Skeletal muscle tissue (tissue), 4 donors: Measurements from ENCODE around the gene VAV2. TPM values are rescaled to one million over a fixed set of nuclear protein-coding genes. Genes with fewer than 3 reads are reported as not detected.
"Not testable (repeated sequence)": the region's sequence is repeated elsewhere in the genome, so short reads cannot be mapped to it uniquely, and the experiment has no call there.

Experiments used
- H3K27ac ChIP-seq: one replicate; pipeline ENCODE4 v1.7.0; 2013; ENCODE audit warnings: mild to moderate bottlenecking, low read depth, low read length, inconsistent platforms
- H3K27me3 ChIP-seq, 3 donors: one replicate each; pipeline ENCODE4 v1.7.0; 2013; ENCODE audit warnings: low read length in 3 of 3; ENCODE audit not compliant: control insufficient read depth in 3 of 3, insufficient read depth in 3 of 3
- H3K36me3 ChIP-seq, 3 donors: one replicate each; pipeline ENCODE4 v1.7.0; 2013; ENCODE audit warnings: low read length in 3 of 3; ENCODE audit not compliant: control insufficient read depth in 3 of 3, insufficient read depth in 3 of 3
- H3K4me1 ChIP-seq, 3 donors: one replicate each; pipeline ENCODE4 v1.7.0; 2013; ENCODE audit warnings: low read length in 3 of 3, mild to moderate bottlenecking in 3 of 3; ENCODE audit not compliant: control insufficient read depth in 3 of 3, insufficient read depth in 3 of 3
- H3K4me3 ChIP-seq, 3 donors: one replicate each; pipeline ENCODE4 v1.7.0; 2013; ENCODE audit warnings: low read length in 3 of 3
- H3K9ac ChIP-seq, 3 donors: one replicate each; pipeline ENCODE4 v1.7.0; 2013; ENCODE audit warnings: low read length in 3 of 3, mild to moderate bottlenecking in 3 of 3, moderate library complexity in 2 of 3, low read depth in 1 of 3
- H3K9me3 ChIP-seq, 3 donors: one replicate each; pipeline ENCODE4 v1.7.0; 2013; ENCODE audit warnings: low read length in 3 of 3; ENCODE audit not compliant: control insufficient read depth in 3 of 3
- total RNA-seq: library from RNA; depleted of rRNA; stranded (reverse); fragments of >200 nt; gene quantifications from one replicate; pipeline ENCODE4 v1.2.3, GENCODE V29; 2014
- donor health status: Osteomylitis.

Gene VAV2
- total RNA-seq, 1 donor from 2014 or later, result 9.9 TPM

DNA sequence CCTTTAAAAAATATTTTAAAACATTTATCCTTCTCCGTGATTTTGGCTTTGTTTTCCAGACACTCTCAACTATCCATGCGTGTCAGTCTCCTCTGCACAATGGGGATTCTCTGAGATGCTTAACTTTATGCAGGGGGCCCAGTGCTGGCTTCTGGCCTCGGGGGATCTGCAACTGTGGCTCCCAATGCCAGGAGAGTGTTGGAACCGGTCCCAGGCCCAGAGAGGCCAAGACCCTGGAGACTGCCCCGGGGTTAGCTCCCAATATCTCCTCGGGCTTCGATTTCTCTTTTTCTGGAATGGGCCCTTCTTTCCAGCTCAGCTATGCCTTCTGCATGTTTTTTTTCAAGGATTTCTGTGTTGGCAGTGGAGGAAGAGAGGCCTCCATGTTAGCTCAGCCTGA lies 233.9 kb downstream of the VAV2 start:
- no peaks in the 10 kb centered on the region for H3K4me1 ChIP-seq
- no peak overlapping the region for H3K9ac ChIP-seq
- no peak overlapping the region for H3K4me3 ChIP-seq
- no peaks in the 10 kb centered on the region for H3K9me3 ChIP-seq
- H3K36me3 ChIP-seq, result no peaks in the 10 kb centered on the region
- peaks cover 8 to 14% (median 9%) of the 10 kb centered on the region in 3 donors for H3K27me3 ChIP-seq
- H3K27ac ChIP-seq, result no peak overlapping the region

DNA sequence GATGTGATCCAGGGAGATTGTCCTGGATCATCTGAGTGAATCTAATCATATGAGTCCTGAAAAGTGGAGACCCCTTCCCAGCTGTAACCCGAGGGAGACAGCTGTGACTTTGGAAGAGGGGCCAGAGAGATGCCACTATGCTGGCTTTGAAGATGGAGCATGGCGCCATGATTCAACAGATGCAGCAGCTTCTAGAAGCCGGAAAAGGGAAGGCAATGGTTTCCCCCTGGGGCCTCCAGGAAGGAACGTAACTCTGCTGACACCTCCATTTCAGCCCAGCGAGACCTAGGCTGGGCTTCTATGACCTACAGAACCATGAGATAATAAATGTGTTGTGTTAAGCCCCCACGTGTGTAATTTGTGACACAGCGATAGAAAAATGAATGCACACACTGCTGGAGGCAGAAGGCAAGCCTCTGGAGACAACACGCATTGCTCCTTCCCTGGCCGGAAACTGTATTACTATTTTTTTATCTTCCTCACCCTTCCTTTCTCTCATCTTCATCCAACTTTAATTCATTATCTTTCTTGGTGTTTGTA lies 237.4 kb downstream of the VAV2 start:
- Histone ChIP-seq H3K9me3 (no peaks in the 10 kb centered on the region), H3K4me1 (no peaks in the 10 kb centered on the region), H3K9ac (no peak overlapping the region), H3K27me3 (peaks cover 16 to 29% (median 27%) of the 10 kb centered on the region in 3 donors), H3K36me3 (no peaks in the 10 kb centered on the region), H3K4me3 (no peak overlapping the region), H3K27ac (no peak overlapping the region)

DNA sequence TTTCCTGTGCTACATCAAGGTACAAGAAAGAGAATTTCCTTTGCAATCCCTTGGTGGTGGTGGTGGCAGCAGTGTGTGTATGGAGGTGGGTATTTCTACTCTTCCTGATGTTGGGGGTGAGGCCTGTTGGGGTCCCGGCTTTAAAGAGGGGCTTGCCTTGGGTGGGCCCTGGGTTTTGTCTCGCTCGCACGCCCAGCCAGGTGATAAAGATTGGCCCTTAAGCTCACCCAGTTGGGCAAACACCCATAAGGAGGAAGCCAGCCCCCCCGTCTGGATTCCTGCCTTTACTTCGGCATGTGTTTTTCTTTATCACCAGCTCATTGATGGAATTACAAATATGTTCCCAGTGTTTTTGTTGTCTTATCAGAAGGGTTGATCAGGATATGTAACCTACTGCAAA lies 237.9 kb downstream of the VAV2 start:
- H3K4me3 ChIP-seq, result no peak overlapping the region
- no peaks in the 10 kb centered on the region for H3K36me3 ChIP-seq
- no peak overlapping the region for H3K9ac ChIP-seq
- H3K9me3 ChIP-seq, result no peaks in the 10 kb centered on the region
- no peak overlapping the region for H3K27ac ChIP-seq
- H3K27me3 ChIP-seq, result peaks cover 16 to 29% (median 27%) of the 10 kb centered on the region in 3 donors
- no peaks in the 10 kb centered on the region for H3K4me1 ChIP-seq

DNA sequence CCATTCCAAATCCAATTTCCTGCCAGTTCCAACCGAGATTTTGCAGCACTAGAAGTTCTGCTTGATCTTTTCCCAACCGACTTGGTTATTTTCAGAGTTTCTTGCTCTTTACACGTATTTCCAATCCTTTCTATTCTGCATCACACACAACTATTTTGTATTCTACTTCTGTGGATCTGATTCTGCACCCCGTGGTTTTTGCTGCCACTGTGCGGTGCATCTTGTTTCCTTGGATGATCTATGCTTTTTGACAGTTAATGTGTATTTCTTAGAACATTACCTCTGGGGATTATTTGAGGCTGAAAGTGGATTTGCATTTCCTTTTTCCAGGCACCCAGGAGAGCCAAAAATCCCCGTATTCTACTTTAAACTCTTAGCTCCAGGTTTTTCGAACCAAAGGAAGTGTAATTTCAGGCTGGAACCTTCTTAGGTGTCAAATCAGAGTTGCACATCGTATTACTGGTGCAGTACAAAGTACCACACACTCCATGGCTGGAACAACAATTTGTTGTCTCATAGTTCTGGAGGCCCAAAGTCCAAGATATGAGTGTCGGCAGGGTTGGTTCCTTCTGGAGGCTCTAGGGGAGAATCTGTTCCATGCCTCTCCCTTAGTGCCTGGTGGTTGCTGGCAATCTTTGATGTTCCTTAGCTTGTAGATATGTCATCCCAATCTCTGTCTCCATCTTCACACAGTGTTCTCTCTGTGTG lies 239.2 kb downstream of the VAV2 start:
- no peak overlapping the region for H3K9ac ChIP-seq
- H3K4me3 ChIP-seq, result no peak overlapping the region
- H3K36me3 ChIP-seq, result no peaks in the 10 kb centered on the region
- H3K4me1 ChIP-seq, result no peaks in the 10 kb centered on the region
- no peak overlapping the region for H3K27ac ChIP-seq
- peaks cover 16 to 29% (median 27%) of the 10 kb centered on the region in 3 donors for H3K27me3 ChIP-seq
- no peaks in the 10 kb centered on the region for H3K9me3 ChIP-seq

DNA sequence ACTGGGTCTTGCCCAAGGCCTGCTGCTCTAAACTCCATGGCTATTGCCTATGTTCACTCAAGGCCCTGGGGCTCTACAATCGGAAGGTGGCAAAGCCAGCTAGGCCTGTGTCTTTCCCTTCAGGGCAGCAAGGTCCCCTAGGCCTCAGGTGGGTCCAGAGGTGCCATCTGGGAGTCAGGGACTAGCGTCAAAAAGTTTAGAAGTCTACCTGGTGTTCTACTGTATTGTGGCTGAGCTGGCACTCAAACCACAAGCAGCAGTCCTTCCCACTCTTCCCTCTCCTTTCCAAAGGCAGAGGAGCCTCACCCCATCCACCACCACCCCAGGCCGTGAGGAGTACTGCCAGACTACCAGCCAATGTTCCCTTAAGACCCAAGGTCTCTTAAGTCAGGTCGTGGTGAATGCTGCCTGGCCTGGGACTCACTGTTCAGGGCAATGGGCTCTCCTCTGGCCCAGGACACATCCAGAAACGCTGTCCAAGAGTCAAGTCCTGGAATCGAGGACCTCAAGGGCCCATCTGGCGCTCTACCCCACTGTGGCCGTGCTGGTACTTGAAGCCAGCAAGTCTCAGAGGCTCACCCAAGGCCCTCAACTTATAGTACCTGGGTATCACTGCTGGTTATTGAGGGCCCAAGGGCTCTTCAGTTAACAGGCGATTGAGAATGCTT lies 241.0 kb downstream of the VAV2 start:
- H3K27ac ChIP-seq, result no peak overlapping the region
- no peaks in the 10 kb centered on the region for H3K9me3 ChIP-seq
- H3K36me3 ChIP-seq, result no peaks in the 10 kb centered on the region
- no peak overlapping the region for H3K4me3 ChIP-seq
- no peaks in the 10 kb centered on the region for H3K4me1 ChIP-seq
- no peak overlapping the region for H3K9ac ChIP-seq
- peaks cover 16 to 33% (median 30%) of the 10 kb centered on the region in 3 donors for H3K27me3 ChIP-seq

DNA sequence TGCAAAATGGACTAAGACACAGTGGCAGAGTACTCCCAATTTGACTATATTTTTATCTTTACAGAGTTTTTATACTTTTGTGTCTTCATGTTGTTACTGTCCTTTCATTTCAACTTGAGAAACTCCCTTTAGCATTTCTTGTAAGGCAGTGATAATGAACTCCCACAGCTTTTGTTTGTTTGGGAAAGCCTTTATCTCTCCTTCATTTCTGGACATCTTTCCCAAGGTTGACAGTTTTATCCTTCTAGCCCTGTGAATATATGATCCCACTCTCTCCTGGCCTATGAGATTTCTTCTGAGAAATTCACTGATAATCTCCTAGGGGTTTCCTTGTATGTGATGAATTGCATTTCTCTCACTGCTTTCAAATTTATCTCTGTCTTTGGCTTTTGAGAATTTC lies 244.8 kb downstream of the VAV2 start:
- Histone ChIP-seq H3K27me3 (peaks cover 8 to 17% (median 15%) of the 10 kb centered on the region in 3 donors), H3K9ac (no peak overlapping the region), H3K4me1 (no peaks in the 10 kb centered on the region), H3K9me3 (no peaks in the 10 kb centered on the region), H3K4me3 (no peak overlapping the region), H3K36me3 (no peaks in the 10 kb centered on the region), H3K27ac (no peak overlapping the region)

DNA sequence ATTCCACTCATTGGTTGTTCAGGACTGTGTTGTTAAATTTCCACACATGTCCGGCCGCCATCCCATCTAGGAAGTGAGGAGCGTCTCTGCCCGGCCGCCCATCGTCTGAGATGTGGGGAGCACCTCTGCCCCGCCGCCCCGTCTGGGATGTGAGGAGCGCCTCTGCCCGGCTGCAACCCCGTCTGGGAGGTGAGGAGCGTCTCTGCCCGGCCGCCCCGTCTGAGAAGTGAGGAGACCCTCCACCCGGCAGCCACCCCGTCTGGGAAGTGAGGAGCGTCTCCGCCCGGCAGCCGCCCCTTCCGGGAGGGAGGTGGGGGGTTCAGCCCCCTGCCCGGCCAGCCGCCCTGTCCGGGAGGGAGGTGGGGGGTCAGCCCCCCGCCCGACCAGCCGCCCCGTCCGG lies 247.6 kb downstream of the VAV2 start:
- H3K4me3 ChIP-seq, H3K9ac ChIP-seq, H3K36me3 ChIP-seq, H3K27ac ChIP-seq, H3K27me3 ChIP-seq, H3K9me3 ChIP-seq, H3K4me1 ChIP-seq: not testable (repeated sequence)

DNA sequence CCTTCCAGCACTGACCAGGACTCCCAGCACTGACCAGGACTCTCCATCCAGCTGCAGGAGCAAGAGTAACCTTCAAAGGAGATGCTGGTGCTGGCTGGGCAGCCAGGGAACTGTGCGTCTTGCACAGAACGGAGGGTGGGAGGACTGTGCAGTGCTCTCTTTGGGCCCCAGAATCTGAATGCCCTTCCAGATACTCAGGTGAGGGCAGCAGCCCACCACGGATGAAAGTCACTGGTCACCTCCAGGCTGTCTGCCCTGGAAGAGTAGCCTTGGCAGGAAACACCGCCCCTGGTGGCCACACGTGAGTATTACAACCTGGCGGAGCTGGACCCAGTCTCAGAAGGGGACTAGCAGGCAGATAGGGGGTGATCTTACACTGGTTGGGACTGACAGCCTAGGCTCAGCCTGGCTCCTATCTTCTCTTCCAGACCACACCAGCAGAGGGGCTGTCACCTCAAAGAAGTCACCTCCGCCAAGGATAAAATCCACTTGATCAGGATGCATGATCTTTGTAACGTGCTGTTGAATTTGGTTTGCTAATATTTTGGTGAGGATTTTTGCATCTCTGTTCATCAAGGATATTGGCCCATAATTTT lies 249.2 kb downstream of the VAV2 start:
- H3K27me3 ChIP-seq, result peaks cover 0 to 4% (median 3%) of the 10 kb centered on the region in 3 donors
- H3K9ac ChIP-seq, result no peak overlapping the region

DNA sequence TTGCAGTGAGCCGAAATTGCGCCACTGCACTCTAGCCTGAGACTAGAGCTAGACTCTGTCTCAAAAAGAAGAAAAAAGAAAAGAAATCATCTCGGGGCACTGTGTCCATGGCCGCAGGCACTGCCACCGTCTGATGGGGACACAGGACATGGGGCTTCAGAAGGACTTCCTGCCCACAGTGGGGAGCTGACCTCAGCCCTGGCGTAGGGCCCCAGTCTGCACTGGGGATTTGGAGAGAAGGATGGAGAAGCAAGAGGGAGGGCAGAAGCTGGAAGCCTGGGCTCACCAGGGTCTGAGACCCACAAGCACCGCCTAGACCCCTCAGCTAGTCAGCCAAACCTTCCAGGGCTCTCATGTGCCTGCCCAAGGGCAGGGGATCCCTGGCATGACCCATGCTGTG lies 249.9 kb downstream of the VAV2 start:
- no peak overlapping the region for H3K4me3 ChIP-seq
- H3K4me1 ChIP-seq, result peaks cover 6 to 13% (median 12%) of the 10 kb centered on the region in 3 donors
- peaks cover 0 to 2% (median under 1%) of the 10 kb centered on the region in 3 donors for H3K27me3 ChIP-seq
- H3K9ac ChIP-seq, result no peak overlapping the region
- H3K36me3 ChIP-seq, result no peaks in the 10 kb centered on the region
- H3K27ac ChIP-seq, result no peak overlapping the region
- H3K9me3 ChIP-seq, result no peaks in the 10 kb centered on the region

More for the DNA sequence above, 249.2 kb downstream of the VAV2 start:
- H3K27ac ChIP-seq, result no peak overlapping the region
- H3K4me1 ChIP-seq, result peaks cover 0 to 6% (median 6%) of the 10 kb centered on the region in 3 donors
- H3K36me3 ChIP-seq, result no peaks in the 10 kb centered on the region
- H3K9me3 ChIP-seq, result no peaks in the 10 kb centered on the region
- H3K4me3 ChIP-seq, result no peak overlapping the region

DNA sequence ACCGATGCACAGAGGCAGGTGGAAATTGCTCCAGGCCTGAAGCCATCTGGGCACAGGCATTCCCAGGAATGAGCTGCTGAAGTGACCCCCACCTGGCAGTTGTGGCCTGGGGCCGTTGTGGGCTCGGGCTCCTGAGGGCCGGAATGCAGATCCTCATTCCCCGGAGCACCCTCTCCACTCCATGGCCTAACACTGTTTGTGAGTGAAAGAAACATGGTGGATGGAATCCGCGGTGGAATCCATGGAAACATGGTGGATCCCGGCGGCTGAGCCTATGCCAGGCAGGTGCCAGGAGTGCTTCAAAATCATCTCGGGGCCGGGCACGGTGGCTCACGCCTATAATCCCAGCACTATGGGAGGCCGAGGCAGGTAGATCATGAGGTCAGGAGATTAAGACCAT lies 250.4 kb downstream of the VAV2 start:
- Histone ChIP-seq H3K4me1 (peaks cover 11 to 18% (median 18%) of the 10 kb centered on the region in 3 donors), H3K36me3 (no peaks in the 10 kb centered on the region), H3K27me3 (peaks cover 0 to 4% (median 0%) of the 10 kb centered on the region in 3 donors), H3K9ac (no peak overlapping the region), H3K9me3 (no peaks in the 10 kb centered on the region), H3K27ac (no peak overlapping the region), H3K4me3 (no peak overlapping the region)
